ENCODE measurements around the gene TUBB3. TPM values are rescaled to one million over a fixed set of nuclear protein-coding genes. Genes with fewer than 3 reads are reported as not detected.

The TUBB3 gene
- total and polyA plus RNA-seq, 2 donors (not counting 1 experiment from before 2014, with no cell fraction given): 0.34 to 4.4 TPM

DNA sequence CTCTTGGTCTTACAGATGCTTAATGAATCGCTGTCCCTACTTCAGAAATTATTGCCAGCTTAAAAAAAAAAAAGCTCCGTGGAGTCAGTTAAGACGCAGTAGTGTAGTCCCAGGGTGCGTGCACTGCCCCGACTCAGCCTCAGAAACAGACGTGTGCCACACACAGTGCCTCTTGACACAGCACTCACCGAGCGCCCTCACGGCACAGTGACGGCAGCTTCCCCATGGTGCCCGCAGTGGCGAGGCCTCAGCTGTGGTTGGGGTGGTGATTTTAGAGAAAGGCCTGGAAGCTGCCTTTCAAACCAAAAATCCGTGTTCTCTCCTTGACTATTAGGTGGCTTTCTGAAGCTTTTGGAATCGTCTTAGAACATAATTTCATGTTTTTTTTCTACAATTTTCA lies 35.9 kb upstream of the TUBB3 start:
- Histone ChIP-seq H3K79me2 (ENCODE audit: control insufficient read depth, insufficient read depth, low read length) (peaks cover 47% of the 10 kb centered on the region), H3K4me3 (ENCODE audit: control extremely low read depth in 1 of 5, extremely low read depth in 1 of 5, insufficient read depth in 1 of 5, low read depth in 2 of 5, low read length in 4 of 5) (no peak overlapping the region), H3K9me3 (ENCODE audit: control extremely low read depth in 1 of 3, control insufficient read depth in 2 of 3, insufficient read depth in 1 of 3, low read length in 2 of 3) (no peaks in the 10 kb centered on the region), H3K4me2 (replicated peaks; ENCODE audit: low read depth, low read length, poor library complexity, severe bottlenecking) (no peak overlapping the region), H3K4me1 (ENCODE audit: control insufficient read depth in 2 of 2, insufficient read depth in 2 of 2, low read length in 2 of 2) (no peaks in the 10 kb centered on the region), H3K27ac (ENCODE audit: low read length in 2 of 2) (no peak overlapping the region), H4K20me1 (ENCODE audit: control insufficient read depth, insufficient read depth, low read length, poor library complexity, severe bottlenecking) (peaks cover 62% of the 10 kb centered on the region), H3K36me3 (replicated peaks in 1 of 2; ENCODE audit: control extremely low read depth in 1 of 2, control insufficient read depth in 1 of 2, extremely low read depth in 1 of 2, insufficient read depth in 2 of 2, low read length in 1 of 2) (peaks cover 12 to 77% of the 10 kb centered on the region in 2 experiments), H3K9ac (ENCODE audit: low read length) (no peak overlapping the region), H2AFZ (ENCODE audit: insufficient read depth, low read depth, low read length, poor library complexity, severe bottlenecking) (no peak overlapping the region), H3K27me3 (replicated peaks in 1 of 4; ENCODE audit: control extremely low read depth in 1 of 4, control insufficient read depth in 3 of 4, insufficient read depth in 4 of 4, low read length in 3 of 4) (no peaks in the 10 kb centered on the region)
- Mint-ChIP-seq H3K9me3 (ENCODE audit: insufficient read depth) (no peaks in the 10 kb centered on the region), H3K4me1 (no peaks in the 10 kb centered on the region), H3K27me3 (no peaks in the 10 kb centered on the region), H3K27ac (no peak overlapping the region), H3K4me3 (no peak overlapping the region)
- no peak for TF ChIP-seq EZH2 (IDR thresholded peaks at IDR 0.05; ENCODE audit: borderline replicate concordance, insufficient read depth, low read depth, low read length, poor library complexity, severe bottlenecking)
- TF ChIP-seq, protein P1, sequence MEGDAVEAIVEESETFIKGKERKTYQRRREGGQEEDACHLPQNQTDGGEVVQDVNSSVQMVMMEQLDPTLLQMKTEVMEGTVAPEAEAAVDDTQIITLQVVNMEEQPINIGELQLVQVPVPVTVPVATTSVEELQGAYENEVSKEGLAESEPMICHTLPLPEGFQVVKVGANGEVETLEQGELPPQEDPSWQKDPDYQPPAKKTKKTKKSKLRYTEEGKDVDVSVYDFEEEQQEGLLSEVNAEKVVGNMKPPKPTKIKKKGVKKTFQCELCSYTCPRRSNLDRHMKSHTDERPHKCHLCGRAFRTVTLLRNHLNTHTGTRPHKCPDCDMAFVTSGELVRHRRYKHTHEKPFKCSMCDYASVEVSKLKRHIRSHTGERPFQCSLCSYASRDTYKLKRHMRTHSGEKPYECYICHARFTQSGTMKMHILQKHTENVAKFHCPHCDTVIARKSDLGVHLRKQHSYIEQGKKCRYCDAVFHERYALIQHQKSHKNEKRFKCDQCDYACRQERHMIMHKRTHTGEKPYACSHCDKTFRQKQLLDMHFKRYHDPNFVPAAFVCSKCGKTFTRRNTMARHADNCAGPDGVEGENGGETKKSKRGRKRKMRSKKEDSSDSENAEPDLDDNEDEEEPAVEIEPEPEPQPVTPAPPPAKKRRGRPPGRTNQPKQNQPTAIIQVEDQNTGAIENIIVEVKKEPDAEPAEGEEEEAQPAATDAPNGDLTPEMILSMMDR (IDR thresholded peaks at IDR 0.05): no peak
- no peak for DNase-seq
- CTCF ChIA-PET: interaction anchor here (0.6 kb wide), 1 partner anchor 22 kb away, joined by 5 read pairs; no protein-coding TSS in a partner anchor
- POLR2A ChIA-PET: interaction anchor here (0.6 kb wide), 1 partner anchor 11 kb away, joined by 5 read pairs; no protein-coding TSS in a partner anchor
- ATAC-seq (ENCODE audit: low read depth): no peak
- intact Hi-C loops (cut with micrococcal nuclease): no loop called here
- WGBS (ENCODE audit: insufficient coverage): 95% methylated on average over 10 of the region's 14 CpGs

DNA sequence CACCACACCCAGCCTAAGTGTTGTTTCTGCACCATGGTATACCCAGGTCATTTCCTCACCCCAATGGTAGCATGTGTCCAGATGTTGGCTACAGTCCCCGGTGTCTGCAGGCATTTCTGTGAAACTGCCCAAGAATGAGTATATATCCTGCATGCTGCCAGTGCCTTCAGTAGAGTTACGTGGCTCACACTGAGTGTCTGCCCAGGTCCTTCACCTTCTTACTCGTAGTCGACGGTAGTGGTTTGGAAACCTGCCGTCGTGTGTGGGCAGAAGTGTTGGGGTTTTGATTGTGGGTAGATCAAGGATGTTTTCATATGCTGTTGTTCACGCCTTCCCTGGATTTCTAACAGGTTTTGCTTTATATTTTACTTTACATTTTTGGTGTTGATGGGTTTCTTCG lies 32.9 kb upstream of the TUBB3 start:
- Histone ChIP-seq H3K79me2 (ENCODE audit: control insufficient read depth, insufficient read depth, low read length) (peaks cover 27% of the 10 kb centered on the region), H3K36me3 (replicated peaks in 1 of 2; ENCODE audit: control extremely low read depth in 1 of 2, control insufficient read depth in 1 of 2, extremely low read depth in 1 of 2, insufficient read depth in 2 of 2, low read length in 1 of 2) (peaks cover 8 to 76% of the 10 kb centered on the region in 2 experiments), H4K20me1 (ENCODE audit: control insufficient read depth, insufficient read depth, low read length, poor library complexity, severe bottlenecking) (peaks cover 57% of the 10 kb centered on the region), H3K27me3 (replicated peaks in 1 of 4; ENCODE audit: control extremely low read depth in 1 of 4, control insufficient read depth in 3 of 4, insufficient read depth in 4 of 4, low read length in 3 of 4) (no peaks in the 10 kb centered on the region), H3K27ac (ENCODE audit: low read length in 2 of 2) (no peak overlapping the region), H3K4me1 (ENCODE audit: control insufficient read depth in 2 of 2, insufficient read depth in 2 of 2, low read length in 2 of 2) (no peaks in the 10 kb centered on the region), H2AFZ (ENCODE audit: insufficient read depth, low read depth, low read length, poor library complexity, severe bottlenecking) (no peak overlapping the region), H3K4me3 (ENCODE audit: control extremely low read depth in 1 of 5, extremely low read depth in 1 of 5, insufficient read depth in 1 of 5, low read depth in 2 of 5, low read length in 4 of 5) (no peak overlapping the region), H3K4me2 (replicated peaks; ENCODE audit: low read depth, low read length, poor library complexity, severe bottlenecking) (no peak overlapping the region), H3K9ac (ENCODE audit: low read length) (no peak overlapping the region), H3K9me3 (ENCODE audit: control extremely low read depth in 1 of 3, control insufficient read depth in 2 of 3, insufficient read depth in 1 of 3, low read length in 2 of 3) (no peaks in the 10 kb centered on the region)
- CTCF ChIA-PET: no interaction called here
- DNase-seq (no peak), ATAC-seq (ENCODE audit: low read depth) (no peak)
- POLR2A ChIA-PET: no interaction called here
- Mint-ChIP-seq H3K4me1 (no peaks in the 10 kb centered on the region), H3K27ac (no peak overlapping the region), H3K4me3 (no peak overlapping the region), H3K27me3 (no peaks in the 10 kb centered on the region), H3K9me3 (ENCODE audit: insufficient read depth) (no peaks in the 10 kb centered on the region)
- WGBS (ENCODE audit: insufficient coverage): 98% methylated on average over 5 of the region's 9 CpGs
- TF ChIP-seq EZH2 (IDR thresholded peaks at IDR 0.05; ENCODE audit: borderline replicate concordance, insufficient read depth, low read depth, low read length, poor library complexity, severe bottlenecking): no peak
- TF ChIP-seq, protein P1 (IDR thresholded peaks at IDR 0.05): no peak
- intact Hi-C loops (cut with micrococcal nuclease): no loop called here

All from B cell (primary cell).